GM12878 (cell line): Measurements from ENCODE around the gene RPS10. TPM values are rescaled to one million over a fixed set of nuclear protein-coding genes. Genes with fewer than 3 reads are reported as not detected.

Experiments used
- CBFB ChIP-seq: IDR thresholded peaks from 2 replicates; pipeline ENCODE4 v1.6.1; 2016; ENCODE audit warnings: antibody characterized with exemption, low read depth
- EED ChIP-seq: sonication (generic); IDR thresholded peaks from 2 replicates; pipeline ENCODE4 v1.6.1; 2016; ENCODE audit warnings: antibody characterized with exemption, low read depth
- EP300 ChIP-seq, 2 experiments: fragments of 150-350 bp in 1 of 2; IDR thresholded peaks; 2 replicates each; pipeline ENCODE4 v1.6.1; 2011 to 2012; ENCODE audit warnings: low read depth in 2 of 2, low read length in 2 of 2, borderline replicate concordance in 1 of 2, improper control_type of control experiment in 1 of 2, inconsistent platforms in 1 of 2; ENCODE audit not compliant: control insufficient read depth in 1 of 2
- HDAC2 ChIP-seq: fragments of 200-600 bp; sonication (generic); IDR thresholded peaks from 2 replicates; pipeline ENCODE4 v1.6.1; 2017
- IRF4 ChIP-seq: IDR thresholded peaks from 2 replicates; pipeline ENCODE4 v1.6.1; 2011; ENCODE audit warnings: low read depth, low read length
- IRF5 ChIP-seq: fragments of 450-650 bp; IDR thresholded peaks from 2 replicates; pipeline ENCODE4 v1.6.1; 2017; ENCODE audit warnings: borderline replicate concordance
- JUNB ChIP-seq: IDR thresholded peaks from 2 replicates; pipeline ENCODE4 v1.6.1; 2016; ENCODE audit warnings: antibody characterized with exemption, mild to moderate bottlenecking
- MEF2A ChIP-seq: IDR thresholded peaks from 2 replicates; pipeline ENCODE4 v1.6.1; 2011; ENCODE audit warnings: low read depth, mild to moderate bottlenecking, low read length, moderate library complexity; ENCODE audit not compliant: insufficient read depth
- MYB ChIP-seq: fragments of 150-350 bp; IDR thresholded peaks from 2 replicates; pipeline ENCODE4 v1.6.1; 2014; ENCODE audit warnings: mild to moderate bottlenecking, low read depth, low read length, borderline replicate concordance
- NR2C2 ChIP-seq: IDR thresholded peaks from 2 replicates; pipeline ENCODE4 v1.6.1; 2011; ENCODE audit warnings: borderline replicate concordance, low read depth; ENCODE audit not compliant: control insufficient read depth, insufficient read length
- NRF1 ChIP-seq: conservative IDR thresholded peaks from 2 replicates; pipeline ENCODE4 v1.6.1; 2011; ENCODE audit warnings: mild to moderate bottlenecking, low read depth, low read length, improper control_type of control experiment
- POLR2A ChIP-seq: IDR thresholded peaks from 2 replicates; pipeline ENCODE4 v1.6.1; 2011; ENCODE audit warnings: low read depth, mild to moderate bottlenecking, low read length
- POU2F2 ChIP-seq: IDR thresholded peaks from 3 replicates; pipeline ENCODE4 v1.6.1; 2011; ENCODE audit warnings: low read depth, mild to moderate bottlenecking, low read length, borderline replicate concordance
- RUNX3 ChIP-seq: IDR thresholded peaks from 2 replicates; pipeline ENCODE4 v1.6.1; 2012; ENCODE audit warnings: low read length, inconsistent platforms
- SRF ChIP-seq, 2 experiments: IDR thresholded peaks; 2 replicates each; pipeline ENCODE4 v1.6.1; 2011; ENCODE audit warnings: low read depth in 2 of 2, low read length in 2 of 2, mild to moderate bottlenecking in 1 of 2, moderate library complexity in 1 of 2
- TARDBP ChIP-seq: IDR thresholded peaks from 2 replicates; pipeline ENCODE4 v1.6.1; 2016; ENCODE audit warnings: borderline replicate concordance
- TBL1XR1 ChIP-seq: IDR thresholded peaks from 2 replicates; pipeline ENCODE4 v1.6.1; 2012; ENCODE audit warnings: low read depth, low read length, improper control_type of control experiment
- ZBTB4 ChIP-seq: fragments of 450-650 bp; formaldehyde crosslinking; IDR thresholded peaks from 2 replicates; pipeline ENCODE4 v1.4.0; 2022; ENCODE audit warnings: mild to moderate bottlenecking, moderate library complexity
- ZNF24 ChIP-seq: fragments of 450-650 bp; IDR thresholded peaks from 2 replicates; pipeline ENCODE4 v1.6.1; 2017; ENCODE audit warnings: antibody characterized with exemption, mild to moderate bottlenecking
- polyA plus RNA-seq, 11 experiments: library from polyadenylated mRNA; depleted of rRNA in 4 of 11; unstranded in 6 of 11; stranded (reverse) in 5 of 11; fragments of >200 nt; fragmentation: Nextera tagmentation in 4 of 11; fragmentation: Illumina TruSeq in 1 of 11; extraction: Ambion mirVana in 4 of 11; extraction: Trizol in 1 of 11; gene quantifications; 1 replicate in 1 of 11; 2 replicates in 10 of 11; pipeline versions ENCODE4 v1.2.1 to v1.2.3, GENCODE V29; 2011 to 2016; ENCODE audit warnings: inconsistent platforms in 2 of 11, missing spikeins in 2 of 11, low read depth in 1 of 11
- total RNA-seq, 4 experiments: library from RNA; depleted of rRNA in 3 of 4; stranded (reverse); fragments of >200 nt in 3 of 4; fragmentation: Illumina TruSeq in 1 of 4; extraction: Trizol in 1 of 4; gene quantifications; 2 replicates each; pipeline versions ENCODE4 v1.2.1 to v1.2.3, GENCODE V29; 2013 to 2021
- TF ChIP-seq, protein P1 (sequence below): fragments of 150-350 bp; IDR thresholded peaks from 2 replicates; pipeline ENCODE4 v1.6.1; 2016; ENCODE audit warnings: low read depth, low read length

RPS10 gene
- total and polyA plus RNA-seq, 10 of the 15 experiments (the other 5 are each of a cell fraction or from before 2014, with no cell fraction given), result 1,546 to 3,970 (median 2,813) TPM

GRCh38 chr6:34392497-34393190 lies 33.2 kb downstream of the RPS10 start, which contains the start of gene NUDT3 (continued):
- no peak for TF ChIP-seq ZBTB4 (CRISPR knock-in tag)
- TF ChIP-seq POLR2A, result peak; percentile 95
- TF ChIP-seq IRF5, result 0 out of 2 replicates have a peak, but pooled peaks have one; percentile 35
- 0 out of 2 replicates have a peak, but pooled peaks have one; percentile 11 for TF ChIP-seq NRF1
- TF ChIP-seq TARDBP, result no peak
- no peak for TF ChIP-seq JUNB
- TF ChIP-seq EED, result 0 out of 2 replicates have a peak, but pooled peaks have one; percentile 29
- no peak; a peak in 1 of 4 replicates for TF ChIP-seq SRF (IDR thresholded peaks at IDR 0.05; ENCODE audit: low read depth in 2 of 2, low read length in 2 of 2)
- TF ChIP-seq MYB, result no peak
- peak; percentile 77 for TF ChIP-seq ZNF24
- TF ChIP-seq HDAC2, result no peak
- no peak for TF ChIP-seq EP300 (IDR thresholded peaks at IDR 0.05; ENCODE audit: borderline replicate concordance in 1 of 2, control insufficient read depth in 1 of 2, low read depth in 2 of 2, low read length in 2 of 2)
- TF ChIP-seq, protein P1, sequence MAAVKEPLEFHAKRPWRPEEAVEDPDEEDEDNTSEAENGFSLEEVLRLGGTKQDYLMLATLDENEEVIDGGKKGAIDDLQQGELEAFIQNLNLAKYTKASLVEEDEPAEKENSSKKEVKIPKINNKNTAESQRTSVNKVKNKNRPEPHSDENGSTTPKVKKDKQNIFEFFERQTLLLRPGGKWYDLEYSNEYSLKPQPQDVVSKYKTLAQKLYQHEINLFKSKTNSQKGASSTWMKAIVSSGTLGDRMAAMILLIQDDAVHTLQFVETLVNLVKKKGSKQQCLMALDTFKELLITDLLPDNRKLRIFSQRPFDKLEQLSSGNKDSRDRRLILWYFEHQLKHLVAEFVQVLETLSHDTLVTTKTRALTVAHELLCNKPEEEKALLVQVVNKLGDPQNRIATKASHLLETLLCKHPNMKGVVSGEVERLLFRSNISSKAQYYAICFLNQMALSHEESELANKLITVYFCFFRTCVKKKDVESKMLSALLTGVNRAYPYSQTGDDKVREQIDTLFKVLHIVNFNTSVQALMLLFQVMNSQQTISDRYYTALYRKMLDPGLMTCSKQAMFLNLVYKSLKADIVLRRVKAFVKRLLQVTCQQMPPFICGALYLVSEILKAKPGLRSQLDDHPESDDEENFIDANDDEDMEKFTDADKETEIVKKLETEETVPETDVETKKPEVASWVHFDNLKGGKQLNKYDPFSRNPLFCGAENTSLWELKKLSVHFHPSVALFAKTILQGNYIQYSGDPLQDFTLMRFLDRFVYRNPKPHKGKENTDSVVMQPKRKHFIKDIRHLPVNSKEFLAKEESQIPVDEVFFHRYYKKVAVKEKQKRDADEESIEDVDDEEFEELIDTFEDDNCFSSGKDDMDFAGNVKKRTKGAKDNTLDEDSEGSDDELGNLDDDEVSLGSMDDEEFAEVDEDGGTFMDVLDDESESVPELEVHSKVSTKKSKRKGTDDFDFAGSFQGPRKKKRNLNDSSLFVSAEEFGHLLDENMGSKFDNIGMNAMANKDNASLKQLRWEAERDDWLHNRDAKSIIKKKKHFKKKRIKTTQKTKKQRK, result no peak
- peak; percentile 9; the same call in 1 of the 3 replicates for TF ChIP-seq POU2F2
- no peak for TF ChIP-seq NR2C2
- no peak for TF ChIP-seq IRF4
- peak; percentile 57; the same call in 1 of the 2 replicates for TF ChIP-seq RUNX3
- 0 out of 2 replicates have a peak, but pooled peaks have one; percentile 13 for TF ChIP-seq MEF2A
- TF ChIP-seq TBL1XR1, result peak; percentile 85; the same call in 1 of the 2 replicates
- no peak for TF ChIP-seq CBFB
